NCI-H187 (cell line): ENCODE data around the gene EID1.
"Not testable (repeated sequence)": the region's sequence is repeated elsewhere in the genome, so short reads cannot be mapped to it uniquely, and the experiment has no call there.

Source experiments
- DNase-seq, 2 experiments: peaks; one replicate each; lab custom pipeline; 2025; lab: John Stamatoyannopoulos, UW

EID1 gene

GRCh38 chr15:48910554-48910953 lies 32.6 kb downstream of the EID1 start:
- DNase-seq, result not testable (repeated sequence)

GRCh38 chr15:48913141-48913540 lies 35.2 kb downstream of the EID1 start:
- DNase-seq, result no peak

GRCh38 chr15:48914717-48915116 lies 36.8 kb downstream of the EID1 start:
- DNase-seq, result no peak

GRCh38 chr15:48915861-48916260 lies 37.9 kb downstream of the EID1 start:
- no peak for DNase-seq

GRCh38 chr15:48916721-48917120 lies 38.8 kb downstream of the EID1 start:
- no peak for DNase-seq

- no peak for DNase-seq
Observed at GRCh38 chr15:48922046-48922445, 44.1 kb downstream of the EID1 start.

- no peak for DNase-seq
Observed at GRCh38 chr15:48924528-48925393, 46.8 kb downstream of the EID1 start.

GRCh38 chr15:48925714-48926223 lies 47.8 kb downstream of the EID1 start:
- no peak for DNase-seq

- no peak for DNase-seq
Observed at GRCh38 chr15:48928877-48929538, 51.1 kb downstream of the EID1 start.

GRCh38 chr15:48929661-48930060 lies 51.7 kb downstream of the EID1 start:
- DNase-seq, result no peak
